A673 (cell line): ENCODE measurements around the gene ZNF85. TPM values are rescaled to one million over a fixed set of nuclear protein-coding genes. Genes with fewer than 3 reads are reported as not detected.
A peak's percentile ranks its signal among the peaks of the same experiment; 100 is the strongest.

Experiments
- Bru-seq: library from RNA; stranded (reverse); fragments of 400-500 nt; gene quantifications from one replicate; lab custom pipeline; 2021; lab: Mats Ljungman, UMichigan
- BruChase-seq, 2 experiments: library from RNA; stranded (reverse); fragments of 400-500 nt; gene quantifications; one replicate each; lab custom pipeline; 2021; lab: Mats Ljungman, UMichigan
- BruUV-seq: library from RNA; stranded (reverse); fragments of 400-500 nt; replicated peaks from 2 replicates; lab custom pipeline; 2021; lab: Mats Ljungman, UMichigan
- CTCF ChIA-PET: fragments of 300-600 bp; sonication (Branson Sonifier 250); formaldehyde crosslinking; loops from one replicate; lab custom pipeline; 2022; ENCODE audit warnings: antibody characterized with exemption; lab: Charles Lee
- POLR2A ChIA-PET: fragments of 300-600 bp; sonication (Branson Sonifier 250); formaldehyde crosslinking; loops from one replicate; lab custom pipeline; 2022; ENCODE audit warnings: antibody characterized with exemption; ENCODE audit not compliant: low non-redundant PET; lab: Charles Lee
- DNase-seq: peaks from one replicate; pipeline ENCODE4 v3.0.0-alpha.2; 2015; ENCODE audit warnings: low spot score
- H3K27ac ChIP-seq: fragments of 200-600 bp; sonication (generic); 2 replicates; pipeline ENCODE4 v1.5.1; 2016; ENCODE audit warnings: mixed run types, low read depth, mild to moderate bottlenecking, mixed read lengths, antibody characterized with exemption, low read length; ENCODE audit not compliant: poor library complexity, severe bottlenecking
- H3K27me3 ChIP-seq: fragments of 200-600 bp; sonication (generic); replicated peaks from 2 replicates; pipeline ENCODE4 v1.6.1; 2017; ENCODE audit warnings: mixed run types, low read depth, mild to moderate bottlenecking, mixed read lengths, antibody characterized with exemption, low read length; ENCODE audit not compliant: insufficient read depth, poor library complexity
- H3K36me3 ChIP-seq: fragments of 200-600 bp; sonication (generic); 2 replicates; pipeline ENCODE4 v1.6.1; 2016; ENCODE audit warnings: mixed run types, mild to moderate bottlenecking, mixed read lengths, antibody characterized with exemption, low read length; ENCODE audit not compliant: insufficient read depth, poor library complexity, severe bottlenecking
- H3K4me1 ChIP-seq: fragments of 200-600 bp; sonication (generic); 2 replicates; pipeline ENCODE4 v1.6.1; 2017; ENCODE audit warnings: mixed run types, mild to moderate bottlenecking, mixed read lengths, antibody characterized with exemption, low read length; ENCODE audit not compliant: insufficient read depth, poor library complexity, severe bottlenecking
- H3K4me3 ChIP-seq: fragments of 200-600 bp; sonication (generic); 2 replicates; pipeline ENCODE4 v1.5.1; 2016; ENCODE audit warnings: low read depth, mixed run types, mild to moderate bottlenecking, mixed read lengths, low read length; ENCODE audit not compliant: poor library complexity, severe bottlenecking
- H3K9me3 ChIP-seq: fragments of 200-600 bp; sonication (generic); 2 replicates; pipeline ENCODE4 v1.6.1; 2016; ENCODE audit warnings: mixed run types, low read depth, mild to moderate bottlenecking, mixed read lengths, antibody characterized with exemption, low read length; ENCODE audit not compliant: poor library complexity, severe bottlenecking
- EZH2 ChIP-seq: fragments of 200-600 bp; sonication (generic); IDR thresholded peaks from 2 replicates; pipeline ENCODE4 v1.6.1; 2017; ENCODE audit warnings: borderline replicate concordance, low read depth, mild to moderate bottlenecking, mixed read lengths, antibody characterized with exemption, low read length; ENCODE audit not compliant: poor library complexity, severe bottlenecking
- intact Hi-C: fragments of 100-400 bp; cut with micrococcal nuclease; formaldehyde crosslinking; loops from one replicate; pipeline ENCODE4 v1.10.0; 2022; ENCODE audit not compliant: unreplicated experiment
- long read RNA-seq: library from polyadenylated mRNA; stranded (forward); transcript quantifications from one replicate; pipeline ENCODE4 v2.0.0, GENCODE V29; 2022
- total RNA-seq: library from RNA; stranded (reverse); gene quantifications from 2 replicates; pipeline ENCODE4 v1.2.3, GENCODE V29; 2021
- TF ChIP-seq, protein P1 (sequence below): fragments of 300-800, 200-600 bp; sonication (generic); conservative IDR thresholded peaks from 2 replicates; pipeline ENCODE4 v1.5.1; 2017; ENCODE audit warnings: low read depth, mild to moderate bottlenecking, antibody characterized with exemption, low read length, moderate library complexity, mixed read lengths

Gene ZNF85
- total RNA-seq (1.4 and 1.9 TPM in 2 replicates), Bru-seq, nascent RNA (percentile 46 among the genes with signal in this experiment), BruChase-seq, experiment 1, labeled RNA remaining after a 2-hour chase (percentile 42 among the genes with signal in this experiment), BruChase-seq, experiment 2, labeled RNA remaining after a 6-hour chase (percentile 39 among the genes with signal in this experiment)
- long read RNA-seq, partial matches to known transcripts, result 0 of 2 reads
- long read RNA-seq, other reads (novel, unspliced or antisense), result 0 of 2 reads

- TF ChIP-seq, protein P1, sequence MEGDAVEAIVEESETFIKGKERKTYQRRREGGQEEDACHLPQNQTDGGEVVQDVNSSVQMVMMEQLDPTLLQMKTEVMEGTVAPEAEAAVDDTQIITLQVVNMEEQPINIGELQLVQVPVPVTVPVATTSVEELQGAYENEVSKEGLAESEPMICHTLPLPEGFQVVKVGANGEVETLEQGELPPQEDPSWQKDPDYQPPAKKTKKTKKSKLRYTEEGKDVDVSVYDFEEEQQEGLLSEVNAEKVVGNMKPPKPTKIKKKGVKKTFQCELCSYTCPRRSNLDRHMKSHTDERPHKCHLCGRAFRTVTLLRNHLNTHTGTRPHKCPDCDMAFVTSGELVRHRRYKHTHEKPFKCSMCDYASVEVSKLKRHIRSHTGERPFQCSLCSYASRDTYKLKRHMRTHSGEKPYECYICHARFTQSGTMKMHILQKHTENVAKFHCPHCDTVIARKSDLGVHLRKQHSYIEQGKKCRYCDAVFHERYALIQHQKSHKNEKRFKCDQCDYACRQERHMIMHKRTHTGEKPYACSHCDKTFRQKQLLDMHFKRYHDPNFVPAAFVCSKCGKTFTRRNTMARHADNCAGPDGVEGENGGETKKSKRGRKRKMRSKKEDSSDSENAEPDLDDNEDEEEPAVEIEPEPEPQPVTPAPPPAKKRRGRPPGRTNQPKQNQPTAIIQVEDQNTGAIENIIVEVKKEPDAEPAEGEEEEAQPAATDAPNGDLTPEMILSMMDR, result no peak
- no peak for TF ChIP-seq EZH2
- Histone ChIP-seq H3K9me3 (peaks cover 28% of the 10 kb centered on the region), H3K36me3 (no peaks in the 10 kb centered on the region), H3K4me1 (no peaks in the 10 kb centered on the region), H3K4me3 (peak within 1 kb of the TSS; percentile 28), H3K27me3 (no peaks in the 10 kb centered on the region), H3K27ac (no peak within 1 kb of the TSS)
- BruUV-seq, result TSS peak; percentile 46
- intact Hi-C loops, result no loop called here
- POLR2A ChIA-PET, result no interaction called here
- DNase-seq, result peak; percentile 35
- CTCF ChIA-PET, result no interaction called here
Observed at GRCh38 chr19:20923077-20923871, at the start of gene ZNF85. TSS of gene ZNF85 (plus strand) at chr19:20923251. CDS start at chr19:20923401, 150 bp downstream.

- intact Hi-C loops, result no loop called here
- no peaks in the 10 kb centered on the region for H3K36me3 ChIP-seq
- peaks cover 65% of the 10 kb centered on the region for H3K9me3 ChIP-seq
- no peaks in the 10 kb centered on the region for H3K4me1 ChIP-seq
- DNase-seq, result no peak
- BruUV-seq, result no TSS peak
- H3K4me3 ChIP-seq, result no peak overlapping the region
- CTCF ChIA-PET, result no interaction called here
- H3K27ac ChIP-seq, result no peak overlapping the region
- POLR2A ChIA-PET, result no interaction called here
- no peaks in the 10 kb centered on the region for H3K27me3 ChIP-seq
- no peak for TF ChIP-seq EZH2
- TF ChIP-seq, protein P1, result no peak
Observed at GRCh38 chr19:20879501-20879900, 43.5 kb upstream of the ZNF85 start.

GRCh38 chr19:20912973-20913372 lies 10.1 kb upstream of the ZNF85 start:
- DNase-seq, result no peak
- Histone ChIP-seq H3K36me3 (no peaks in the 10 kb centered on the region), H3K27ac (no peak overlapping the region), H3K4me1 (no peaks in the 10 kb centered on the region), H3K9me3 (peaks cover 38% of the 10 kb centered on the region), H3K27me3 (no peaks in the 10 kb centered on the region), H3K4me3 (no peak overlapping the region)
- no TSS peak for BruUV-seq
- POLR2A ChIA-PET, result no interaction called here
- CTCF ChIA-PET, result no interaction called here
- intact Hi-C loops, result no loop called here
- TF ChIP-seq EZH2, result no peak
- TF ChIP-seq, protein P1, result no peak
